DMS153 treated with DMSO at 0.1 percent for 48 hours (cell line): ENCODE results near the gene CYP2W1.
"Not testable (repeated sequence)": the region's sequence is repeated elsewhere in the genome, so short reads cannot be mapped to it uniquely, and the experiment has no call there.

Experiments
- DNase-seq: peaks from one replicate; lab custom pipeline; 2025; ENCODE audit not compliant: unreplicated experiment; lab: John Stamatoyannopoulos, UW

CYP2W1 gene

DNA sequence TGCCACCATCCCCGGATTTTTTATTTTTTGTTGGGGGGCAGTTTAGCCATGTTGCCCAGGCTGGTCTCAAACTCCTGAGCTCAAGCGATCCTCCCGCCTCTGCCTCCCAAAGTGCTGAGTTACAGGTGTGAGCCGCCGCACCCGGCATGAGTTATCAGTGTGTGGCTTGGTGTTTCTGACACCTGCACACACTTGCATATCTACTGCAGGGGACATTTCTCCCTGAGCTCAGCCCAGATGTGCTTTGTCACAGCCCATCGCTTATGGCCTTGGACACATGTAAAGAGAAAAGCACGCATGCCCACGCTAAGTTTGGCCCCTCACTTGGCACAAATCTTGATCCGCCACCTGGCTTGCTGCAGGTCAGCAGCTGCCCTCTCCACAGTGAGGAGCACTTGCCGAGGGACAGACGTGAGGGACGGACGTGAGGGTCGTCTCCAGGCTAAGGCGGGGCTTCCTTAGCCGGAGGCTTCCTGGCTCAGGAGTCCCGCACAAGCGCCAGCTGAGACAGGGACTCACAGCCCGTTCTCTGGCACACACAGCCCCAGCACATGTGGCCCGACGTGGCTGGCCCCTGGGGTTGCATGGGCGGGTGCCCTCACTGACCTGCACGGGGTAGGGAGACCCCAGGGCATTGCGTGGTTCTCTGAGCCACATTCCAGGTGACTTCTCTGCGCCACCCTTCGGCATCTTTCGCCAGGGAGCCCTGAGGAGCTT lies 11.8 kb downstream of the CYP2W1 start:
- DNase-seq, result no peak

DNA sequence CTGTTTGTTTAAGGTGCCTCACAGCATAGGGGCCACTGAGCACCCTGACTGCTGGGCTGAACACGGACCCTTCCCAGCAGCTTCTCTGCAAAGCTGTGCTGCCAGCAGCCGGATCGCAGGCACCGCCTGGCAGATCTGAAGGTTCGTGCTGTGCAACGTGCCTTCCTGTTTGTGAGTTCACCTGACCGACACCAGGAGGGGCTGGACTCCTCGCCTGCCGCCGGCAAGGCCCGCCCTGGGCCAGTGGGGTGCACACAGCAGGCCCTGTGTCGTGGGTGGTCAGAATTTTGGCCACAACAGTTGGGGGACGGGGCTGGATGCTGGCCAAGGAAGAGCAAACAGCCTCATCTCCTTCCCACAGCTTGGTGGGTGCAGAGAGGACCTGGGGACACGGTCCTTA lies 12.6 kb downstream of the CYP2W1 start:
- DNase-seq, result no peak

DNA sequence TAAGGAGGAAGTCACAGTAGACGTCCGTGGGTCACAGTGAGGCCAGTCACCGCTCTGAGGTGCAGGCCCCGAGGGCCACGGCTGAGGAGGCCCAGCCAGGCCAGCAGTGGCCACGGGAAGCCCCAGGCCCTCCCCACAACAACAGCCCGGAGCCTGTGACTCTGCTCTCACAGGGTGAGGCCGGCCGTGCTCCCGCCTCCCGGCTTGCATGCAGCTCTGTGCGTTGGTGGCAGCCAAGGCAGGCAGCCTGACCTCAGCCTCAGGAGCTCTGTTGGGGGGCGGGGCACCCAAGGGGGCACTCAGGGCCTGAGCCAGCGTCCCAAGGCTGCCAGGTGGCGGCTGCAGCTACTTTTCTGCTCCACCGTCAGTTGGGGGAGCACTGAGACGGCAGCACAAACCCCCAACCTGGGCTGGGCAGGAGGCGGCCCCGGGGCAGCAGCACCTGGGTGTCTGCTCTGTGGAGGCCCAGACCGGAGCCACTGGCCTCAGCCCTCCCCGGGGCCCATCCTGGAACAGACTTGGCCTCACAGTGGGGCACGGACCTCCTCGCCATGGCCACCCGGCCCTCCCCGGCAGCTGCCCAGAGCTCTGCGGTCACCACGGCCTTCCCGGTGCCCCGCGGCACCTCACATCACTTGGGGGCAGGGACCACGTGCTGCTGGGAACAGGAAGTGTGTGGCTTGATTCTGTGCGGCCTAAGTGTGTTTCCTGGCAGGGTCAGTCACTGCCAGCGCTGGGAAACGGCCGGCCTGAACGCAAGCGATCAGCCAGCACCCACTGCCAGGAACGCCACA lies 13.3 kb downstream of the CYP2W1 start:
- no peak for DNase-seq

DNA sequence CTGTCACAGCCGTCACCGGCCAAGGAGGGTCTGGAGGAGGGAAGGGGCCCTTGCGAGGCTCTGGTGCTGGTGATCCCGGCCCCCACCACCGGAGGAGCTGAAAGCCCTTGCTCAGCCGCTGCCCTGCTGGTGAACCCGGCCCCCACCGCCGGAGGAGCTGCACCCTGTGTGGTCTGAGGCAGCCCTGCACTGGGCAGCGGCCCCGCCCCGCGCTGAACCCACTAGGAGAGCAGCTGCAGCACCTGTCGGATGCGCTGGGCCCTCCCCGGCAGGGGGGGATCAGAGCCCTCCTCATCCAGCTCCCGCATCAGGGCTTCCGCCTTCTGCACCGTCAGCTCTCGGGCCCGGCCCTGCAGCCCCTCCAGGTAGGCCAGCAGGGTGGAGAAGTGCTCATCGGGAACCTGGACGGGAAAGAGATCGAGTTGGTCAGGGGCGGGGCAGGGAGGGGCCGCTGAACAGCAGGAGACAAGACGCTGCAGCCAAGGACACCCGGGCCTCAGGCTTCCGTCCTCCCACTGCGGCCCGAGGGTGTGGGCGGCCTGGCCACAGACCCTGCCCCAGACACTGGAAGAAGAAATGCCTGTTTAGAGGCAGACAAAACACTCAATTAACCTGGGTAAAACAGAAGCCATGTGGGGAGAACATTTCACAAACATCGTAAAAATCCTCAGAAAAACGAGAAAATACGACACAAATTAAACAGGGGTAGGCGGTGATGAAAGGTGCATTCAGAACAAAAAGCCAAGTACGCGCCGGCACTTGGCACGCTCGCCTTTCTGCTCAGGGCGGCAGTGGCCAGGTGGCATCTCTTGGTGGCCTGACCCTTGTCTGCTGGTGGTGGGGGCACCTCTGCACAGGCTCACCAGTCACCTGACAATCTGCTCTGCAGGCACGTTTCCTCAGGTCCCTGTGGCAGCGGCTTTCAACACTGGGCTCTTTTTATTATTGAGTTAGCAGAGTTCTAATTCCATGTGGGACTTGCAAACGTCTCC lies 14.7 kb downstream of the CYP2W1 start:
- DNase-seq, result no peak

DNA sequence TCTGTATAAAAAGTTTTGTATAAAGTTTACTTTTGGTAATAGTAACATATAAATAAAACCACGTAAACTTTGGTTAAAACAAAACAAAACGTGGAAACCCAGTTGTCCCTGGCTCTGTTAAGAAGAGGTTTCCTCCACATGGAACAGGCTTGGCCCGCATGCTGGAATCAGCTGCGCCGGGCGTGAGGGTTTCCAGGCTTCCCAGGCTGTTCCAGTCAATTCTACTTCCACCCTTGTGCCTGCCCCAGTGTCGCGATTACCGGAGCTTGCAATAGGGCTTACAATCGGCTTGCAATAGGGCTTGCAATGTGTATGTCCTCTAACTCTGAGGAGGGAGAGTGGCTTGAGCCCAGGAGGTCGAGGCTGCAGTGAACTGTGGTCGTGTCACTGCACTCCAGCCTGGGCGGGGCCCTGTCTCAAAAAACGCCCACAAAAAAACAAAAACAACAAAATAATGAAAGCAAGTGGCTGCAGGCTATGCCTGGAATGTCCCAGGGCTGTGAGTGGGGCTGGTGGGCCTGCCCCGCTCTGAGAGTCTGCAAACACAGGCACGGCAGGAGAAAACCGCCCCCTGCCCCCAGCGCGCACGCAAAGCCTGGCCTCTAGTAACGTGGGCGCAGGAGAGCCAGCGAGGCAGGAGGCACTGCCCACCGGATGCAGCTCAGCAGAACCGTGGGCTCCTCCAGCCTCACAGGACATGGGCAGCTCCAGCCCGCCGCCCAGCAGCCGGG lies 16.3 kb downstream of the CYP2W1 start:
- DNase-seq, result no peak

DNA sequence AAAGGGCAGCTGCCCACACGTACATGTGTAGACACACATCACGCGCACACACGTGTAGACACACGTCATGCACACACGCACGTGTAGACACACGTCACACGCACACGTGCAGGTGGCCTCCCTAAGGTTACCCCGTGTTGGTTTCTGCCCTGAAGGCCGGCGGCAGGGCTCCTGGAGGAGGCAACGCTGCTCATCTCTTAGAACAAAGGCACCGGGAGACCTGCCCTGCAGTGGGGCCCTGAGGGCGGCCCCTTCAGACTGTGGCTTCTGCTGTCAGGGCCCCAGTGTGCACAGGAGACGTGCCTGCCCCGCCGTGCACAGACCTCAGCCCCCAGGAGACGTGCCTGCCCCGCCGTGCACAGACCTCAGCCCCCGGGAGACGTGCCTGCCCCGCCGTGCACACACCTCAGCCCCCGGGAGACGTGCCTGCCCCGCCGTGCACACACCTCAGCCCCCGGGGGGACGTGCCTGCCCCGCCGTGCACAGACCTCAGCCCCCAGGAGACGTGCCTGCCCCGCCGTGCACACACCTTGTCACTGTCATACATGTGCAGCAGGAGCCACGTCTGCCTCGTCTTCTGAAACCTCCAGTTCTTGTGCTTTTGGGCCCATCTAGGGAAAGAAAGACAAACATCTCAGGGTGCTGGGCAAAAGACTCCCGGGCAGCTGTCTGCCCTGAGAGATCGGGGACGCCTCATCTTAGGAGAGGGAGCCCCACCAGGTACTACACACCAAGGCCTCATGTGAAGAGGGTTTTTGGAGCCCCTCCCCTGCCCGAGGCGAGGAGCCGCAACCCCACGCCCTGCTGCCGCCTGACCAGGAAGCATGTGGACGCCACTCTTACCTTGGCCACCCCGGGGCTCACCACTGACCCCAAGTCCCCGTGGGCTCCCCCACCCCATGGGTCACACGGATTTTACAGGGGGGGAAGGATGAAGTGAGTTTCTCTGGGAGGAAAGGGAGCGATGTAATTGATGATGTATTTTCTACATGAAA lies 17.3 kb downstream of the CYP2W1 start:
- DNase-seq, result no peak

DNA sequence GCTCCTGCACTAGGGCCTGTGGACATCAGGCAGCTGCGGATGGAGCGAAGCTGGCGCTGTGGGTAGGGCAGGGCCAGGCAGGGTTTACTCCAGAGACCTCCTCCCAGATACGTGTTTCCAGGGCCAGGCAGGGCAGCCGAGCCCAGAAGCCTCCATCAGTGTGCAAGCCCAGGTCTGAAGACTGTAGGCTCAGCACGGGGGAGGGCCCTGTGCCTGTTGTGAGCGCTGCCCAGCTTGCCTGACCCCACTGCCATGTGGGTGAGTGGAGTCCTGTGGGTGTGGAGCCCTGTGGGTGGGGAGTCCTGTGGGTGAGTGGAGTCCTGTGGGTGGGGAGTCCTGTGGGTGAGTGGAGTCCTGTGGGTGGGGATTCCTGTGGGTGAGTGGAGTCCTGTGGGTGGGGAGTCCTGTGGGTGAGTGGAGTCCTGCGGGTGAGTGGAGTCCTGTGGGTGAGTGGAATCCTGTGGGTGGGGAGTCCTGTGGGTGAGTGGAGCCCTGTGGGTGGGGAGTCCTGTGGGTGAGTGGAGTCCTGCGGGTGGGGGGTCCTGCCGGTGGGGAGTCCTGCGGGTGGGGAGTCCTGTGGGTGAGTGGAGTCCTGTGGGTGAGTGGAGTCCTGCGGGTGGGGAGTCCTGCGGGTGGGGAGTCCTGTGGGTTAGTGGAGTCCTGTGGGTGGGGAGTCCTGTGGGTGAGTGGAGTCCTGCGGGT lies 18.2 kb downstream of the CYP2W1 start:
- DNase-seq, result not testable (repeated sequence)

DNA sequence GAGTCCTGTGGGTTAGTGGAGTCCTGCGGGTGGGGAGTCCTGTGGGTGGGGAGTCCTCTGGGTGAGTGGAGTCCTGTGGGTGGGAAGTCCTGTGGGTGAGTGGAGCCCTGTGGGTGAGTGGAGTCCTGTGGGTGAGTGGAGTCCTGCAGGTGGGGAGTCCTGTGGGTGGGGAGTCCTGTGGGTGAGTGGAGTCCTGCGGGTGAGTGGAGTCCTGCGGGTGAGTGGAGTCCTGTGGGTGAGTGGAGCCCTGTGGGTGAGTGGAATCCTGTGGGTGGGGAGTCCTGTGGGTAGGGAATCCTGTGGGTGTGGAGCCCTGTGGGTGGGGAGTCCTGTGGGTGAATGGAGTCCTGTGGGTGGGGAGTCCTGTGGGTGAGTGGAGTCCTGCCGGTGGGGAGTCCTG lies 19.0 kb downstream of the CYP2W1 start:
- DNase-seq, result not testable (repeated sequence)

DNA sequence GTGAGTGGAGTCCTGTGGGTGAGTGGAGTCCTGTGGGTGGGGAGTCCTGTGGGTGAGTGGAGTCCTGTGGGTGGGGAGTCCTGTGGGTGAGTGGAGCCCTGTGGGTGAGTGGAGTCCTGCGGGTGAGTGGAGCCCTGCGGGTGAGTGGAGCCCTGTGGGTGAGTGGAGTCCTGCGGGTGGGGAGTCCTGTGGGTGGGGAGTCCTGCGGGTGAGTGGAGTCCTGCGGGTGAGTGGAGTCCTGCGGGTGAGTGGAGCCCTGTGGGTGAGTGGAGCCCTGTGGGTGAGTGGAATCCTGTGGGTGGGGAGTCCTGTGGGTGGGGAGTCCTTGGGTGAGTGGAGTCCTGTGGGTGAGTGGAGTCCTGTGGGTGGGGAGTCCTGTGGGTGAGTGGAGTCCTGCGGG lies 19.5 kb downstream of the CYP2W1 start:
- DNase-seq, result not testable (repeated sequence)

DNA sequence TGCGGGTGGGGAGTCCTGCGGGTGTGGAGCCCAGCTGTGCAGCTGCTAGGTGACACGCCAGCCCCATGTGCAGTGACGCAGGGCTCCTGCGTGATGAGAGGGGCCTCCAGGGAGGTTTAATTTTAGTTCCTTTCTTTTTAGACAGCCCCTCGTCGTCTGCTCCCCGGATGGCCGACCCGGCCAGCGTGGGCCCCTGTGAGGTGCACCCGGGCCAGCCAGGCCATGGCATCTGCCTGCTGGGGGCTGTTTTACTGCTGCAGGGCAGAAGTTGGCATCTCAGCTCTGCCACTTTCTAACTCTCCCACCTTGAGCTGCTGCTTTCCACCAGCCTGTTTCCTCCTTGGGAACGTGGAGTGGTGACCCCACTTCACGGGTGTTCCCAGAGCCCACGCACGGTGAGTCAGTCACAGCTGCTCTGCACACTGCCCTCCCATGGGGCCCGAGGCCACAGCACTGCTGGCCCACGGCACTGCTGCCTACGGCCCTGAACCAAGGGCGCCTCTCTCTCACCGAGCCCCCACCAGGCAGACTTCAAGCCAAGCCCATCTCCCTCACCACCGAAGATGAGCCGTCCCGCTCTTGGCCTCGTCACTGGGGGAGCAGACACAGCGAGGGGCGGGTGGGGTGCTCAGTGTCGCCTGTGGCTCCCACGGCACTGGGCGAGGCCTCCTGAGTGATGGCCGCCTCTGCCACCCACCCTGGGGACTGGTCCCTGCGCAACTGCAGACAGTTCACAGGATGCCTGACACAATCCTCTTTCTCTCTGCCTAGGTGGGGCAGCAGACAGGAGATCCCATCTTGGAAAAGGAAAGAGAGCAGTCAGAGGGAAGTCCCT lies 21.3 kb downstream of the CYP2W1 start:
- DNase-seq, result no peak

DNA sequence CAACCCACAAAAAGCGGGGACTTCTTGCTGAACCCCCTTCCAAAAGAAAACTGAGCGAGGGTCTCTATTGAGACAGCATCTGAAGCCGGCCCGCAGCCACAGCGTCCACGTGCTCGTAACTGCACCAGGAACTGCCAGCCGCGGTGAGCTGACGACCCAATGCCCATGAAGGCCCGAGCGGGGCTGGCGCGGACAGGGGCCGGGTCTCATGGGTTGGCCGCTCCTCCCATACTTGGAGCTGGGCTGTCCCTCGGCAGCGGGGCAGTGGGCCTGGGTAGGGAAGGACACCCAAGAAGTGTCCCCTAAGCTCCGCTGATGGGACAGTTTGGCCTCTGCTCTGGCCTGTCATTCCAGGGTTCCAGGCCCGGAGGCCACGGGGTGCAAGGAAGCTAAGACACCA lies 22.3 kb downstream of the CYP2W1 start:
- DNase-seq, result no peak

DNA sequence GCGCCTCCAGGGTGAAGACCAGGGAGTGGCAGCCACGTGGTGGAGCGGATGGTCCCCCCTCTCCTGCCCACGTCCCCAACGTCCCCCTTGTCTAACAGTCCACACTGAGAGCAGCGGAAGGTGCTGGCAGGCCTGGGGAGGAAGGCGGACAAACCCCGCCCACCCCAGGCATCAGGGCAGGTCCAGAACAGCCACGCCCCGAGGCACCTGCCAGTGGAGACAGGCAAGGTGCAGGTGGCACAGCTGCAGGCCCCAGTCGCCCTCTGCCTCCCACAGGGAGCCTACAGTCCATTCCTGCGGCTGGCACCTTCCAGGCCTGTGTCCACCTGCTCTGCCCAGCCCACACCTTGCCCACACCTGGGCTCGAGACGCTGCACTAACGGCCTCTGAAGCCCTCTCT lies 24.9 kb downstream of the CYP2W1 start:
- DNase-seq, result no peak

DNA sequence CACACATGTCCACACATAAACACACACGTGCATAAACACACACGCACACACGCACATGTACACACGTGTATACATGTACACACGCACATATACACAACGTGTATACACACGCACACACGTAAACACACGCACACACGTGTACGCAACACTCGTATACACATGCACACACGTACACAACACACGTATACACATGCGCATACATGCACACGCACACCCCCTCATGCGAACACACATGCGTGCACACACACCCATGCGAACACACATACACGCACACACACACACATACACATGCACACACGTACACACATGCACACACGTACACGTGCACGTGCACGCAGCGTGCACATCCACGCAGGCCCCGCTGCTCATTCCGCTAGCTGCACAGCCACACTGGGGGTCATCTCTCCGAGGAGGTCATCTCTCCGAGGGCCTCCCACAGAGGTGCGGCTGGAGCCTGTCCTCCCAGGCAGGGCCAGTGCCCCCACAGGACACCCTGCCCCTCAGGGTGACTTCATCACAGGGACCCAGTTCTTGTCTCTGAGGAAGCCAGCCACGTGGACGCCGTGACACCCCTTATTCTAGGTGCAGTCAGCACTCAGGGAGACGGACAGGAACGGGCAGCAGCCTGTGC lies 25.9 kb downstream of the CYP2W1 start:
- DNase-seq, result no peak

DNA sequence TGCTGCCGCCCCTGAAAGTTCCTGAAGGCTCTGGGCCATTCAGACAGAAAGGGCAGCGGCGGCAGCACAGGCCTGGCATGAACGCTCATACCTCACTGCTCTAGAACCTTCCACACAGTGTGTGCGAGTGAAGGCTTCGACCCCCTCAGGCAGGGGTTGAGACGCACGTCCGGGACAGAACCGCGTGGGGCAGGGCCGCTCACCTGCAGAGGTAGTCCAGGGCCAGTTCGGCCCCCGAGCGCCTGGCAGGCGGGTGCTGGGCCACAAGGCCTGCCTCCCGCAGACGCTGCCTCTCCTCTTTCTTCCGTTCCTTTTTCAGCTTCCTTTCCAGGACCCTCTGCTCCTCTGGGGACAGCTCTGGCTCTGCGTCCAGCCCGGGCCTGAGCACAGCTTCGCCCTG lies 26.8 kb downstream of the CYP2W1 start:
- no peak for DNase-seq

DNA sequence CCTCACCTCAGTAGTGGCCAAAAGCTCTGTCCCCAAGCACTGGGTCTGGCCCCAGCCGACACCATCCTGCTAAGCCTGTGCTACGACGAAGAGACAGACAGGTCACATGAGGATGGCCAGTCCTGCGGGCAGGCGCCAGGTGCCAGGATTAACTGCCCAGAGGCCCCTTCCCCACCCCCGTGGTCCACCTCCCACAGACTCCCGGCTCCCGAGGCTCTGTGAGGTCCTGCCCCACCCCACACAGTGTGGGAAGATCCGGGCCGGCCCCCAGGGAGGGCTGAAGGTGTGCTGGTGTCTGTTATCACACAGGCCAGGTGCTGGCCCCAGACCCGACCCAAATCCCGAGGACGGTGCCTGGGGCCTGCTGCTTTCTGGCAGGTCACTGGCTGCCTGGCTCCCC lies 27.2 kb downstream of the CYP2W1 start:
- DNase-seq, result no peak

DNA sequence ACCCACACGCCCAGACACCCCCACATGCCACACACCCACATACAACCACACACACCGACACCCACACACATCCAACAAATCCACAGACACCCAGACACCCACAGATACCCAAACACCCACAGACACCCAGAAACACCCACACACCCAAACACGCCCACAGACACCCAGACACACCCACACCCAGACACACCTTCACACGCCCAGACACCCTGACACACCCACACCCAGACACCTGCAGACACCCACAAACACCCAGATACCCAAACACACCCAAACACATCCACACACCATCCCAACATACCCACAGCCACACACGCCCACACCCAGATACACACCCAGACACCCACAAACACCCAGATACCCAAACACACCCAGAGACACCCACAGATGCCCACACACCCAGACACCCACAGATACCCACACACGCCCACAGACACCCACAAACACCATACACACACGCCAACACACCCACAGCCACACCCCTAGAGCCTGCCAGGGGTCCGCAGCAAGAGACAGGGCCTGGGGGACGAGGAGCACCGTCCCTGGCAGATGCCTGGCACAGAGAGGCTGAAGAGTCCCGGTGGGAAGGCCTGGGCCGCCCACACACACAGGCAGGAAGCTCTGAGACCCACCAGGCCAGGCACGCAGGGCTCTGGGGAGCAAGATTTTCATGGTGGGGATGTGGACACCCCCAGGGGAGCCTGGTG lies 28.5 kb downstream of the CYP2W1 start:
- DNase-seq, result no peak
